OCI-LY7 (cell line): Measurements from ENCODE around the gene COPS7B.

Experiments used
- EZH2phosphoT487 ChIP-seq: fragments of 200-600 bp; sonication (generic); IDR thresholded peaks from 2 replicates; pipeline ENCODE4 v1.6.1; 2018; ENCODE audit warnings: low read depth, borderline replicate concordance, mild to moderate bottlenecking, mixed run types, antibody characterized with exemption, low read length, moderate library complexity, mixed read lengths
- TF ChIP-seq, protein P1 (sequence below): fragments of 200-600 bp; sonication (generic); conservative IDR thresholded peaks from 2 replicates; pipeline ENCODE4 v1.5.1; 2014; ENCODE audit warnings: mild to moderate bottlenecking, antibody characterized with exemption, low read length, moderate library complexity, mixed read lengths

DNA sequence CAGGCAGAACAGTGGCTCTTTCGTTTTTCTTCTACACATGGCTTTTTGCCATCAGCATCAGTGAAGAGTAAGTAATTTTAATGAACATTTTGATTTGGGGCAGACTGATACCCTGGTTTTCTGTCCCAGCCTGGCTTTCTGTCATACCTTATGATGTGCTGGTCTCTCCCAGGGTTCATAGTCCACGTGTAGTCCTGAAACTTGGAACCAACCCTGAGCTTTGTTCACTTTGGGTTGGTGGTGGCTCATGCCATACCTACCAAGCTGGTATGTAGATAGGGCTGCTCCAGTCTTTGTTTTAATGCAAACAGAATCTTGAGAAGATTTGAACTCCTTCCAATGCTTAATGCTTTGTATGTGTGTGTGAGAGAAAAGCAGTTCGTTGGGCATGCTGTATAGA, 4.9 kb downstream of the COPS7B start:
- TF ChIP-seq, protein P1, sequence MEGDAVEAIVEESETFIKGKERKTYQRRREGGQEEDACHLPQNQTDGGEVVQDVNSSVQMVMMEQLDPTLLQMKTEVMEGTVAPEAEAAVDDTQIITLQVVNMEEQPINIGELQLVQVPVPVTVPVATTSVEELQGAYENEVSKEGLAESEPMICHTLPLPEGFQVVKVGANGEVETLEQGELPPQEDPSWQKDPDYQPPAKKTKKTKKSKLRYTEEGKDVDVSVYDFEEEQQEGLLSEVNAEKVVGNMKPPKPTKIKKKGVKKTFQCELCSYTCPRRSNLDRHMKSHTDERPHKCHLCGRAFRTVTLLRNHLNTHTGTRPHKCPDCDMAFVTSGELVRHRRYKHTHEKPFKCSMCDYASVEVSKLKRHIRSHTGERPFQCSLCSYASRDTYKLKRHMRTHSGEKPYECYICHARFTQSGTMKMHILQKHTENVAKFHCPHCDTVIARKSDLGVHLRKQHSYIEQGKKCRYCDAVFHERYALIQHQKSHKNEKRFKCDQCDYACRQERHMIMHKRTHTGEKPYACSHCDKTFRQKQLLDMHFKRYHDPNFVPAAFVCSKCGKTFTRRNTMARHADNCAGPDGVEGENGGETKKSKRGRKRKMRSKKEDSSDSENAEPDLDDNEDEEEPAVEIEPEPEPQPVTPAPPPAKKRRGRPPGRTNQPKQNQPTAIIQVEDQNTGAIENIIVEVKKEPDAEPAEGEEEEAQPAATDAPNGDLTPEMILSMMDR: no peak
- no peak for TF ChIP-seq EZH2phosphoT487
